ENCODE measurements around the gene CDH2.

CDH2 gene

GRCh38 chr18:28168725-28169124 lies 8.2 kb downstream of the CDH2 start:
- TF ChIP-seq, protein P1, sequence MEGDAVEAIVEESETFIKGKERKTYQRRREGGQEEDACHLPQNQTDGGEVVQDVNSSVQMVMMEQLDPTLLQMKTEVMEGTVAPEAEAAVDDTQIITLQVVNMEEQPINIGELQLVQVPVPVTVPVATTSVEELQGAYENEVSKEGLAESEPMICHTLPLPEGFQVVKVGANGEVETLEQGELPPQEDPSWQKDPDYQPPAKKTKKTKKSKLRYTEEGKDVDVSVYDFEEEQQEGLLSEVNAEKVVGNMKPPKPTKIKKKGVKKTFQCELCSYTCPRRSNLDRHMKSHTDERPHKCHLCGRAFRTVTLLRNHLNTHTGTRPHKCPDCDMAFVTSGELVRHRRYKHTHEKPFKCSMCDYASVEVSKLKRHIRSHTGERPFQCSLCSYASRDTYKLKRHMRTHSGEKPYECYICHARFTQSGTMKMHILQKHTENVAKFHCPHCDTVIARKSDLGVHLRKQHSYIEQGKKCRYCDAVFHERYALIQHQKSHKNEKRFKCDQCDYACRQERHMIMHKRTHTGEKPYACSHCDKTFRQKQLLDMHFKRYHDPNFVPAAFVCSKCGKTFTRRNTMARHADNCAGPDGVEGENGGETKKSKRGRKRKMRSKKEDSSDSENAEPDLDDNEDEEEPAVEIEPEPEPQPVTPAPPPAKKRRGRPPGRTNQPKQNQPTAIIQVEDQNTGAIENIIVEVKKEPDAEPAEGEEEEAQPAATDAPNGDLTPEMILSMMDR (IDR thresholded peaks at IDR 0.05; ENCODE audit: low read depth, low read length): no peak
- DNase-seq (ENCODE audit: extremely low read depth, low read depth): no peak

- DNase-seq (ENCODE audit: extremely low read depth, low read depth): no peak
- TF ChIP-seq, protein P1 (IDR thresholded peaks at IDR 0.05; ENCODE audit: low read depth, low read length): no peak
Observed at GRCh38 chr18:28167835-28168349, 9.0 kb downstream of the CDH2 start.

DNA sequence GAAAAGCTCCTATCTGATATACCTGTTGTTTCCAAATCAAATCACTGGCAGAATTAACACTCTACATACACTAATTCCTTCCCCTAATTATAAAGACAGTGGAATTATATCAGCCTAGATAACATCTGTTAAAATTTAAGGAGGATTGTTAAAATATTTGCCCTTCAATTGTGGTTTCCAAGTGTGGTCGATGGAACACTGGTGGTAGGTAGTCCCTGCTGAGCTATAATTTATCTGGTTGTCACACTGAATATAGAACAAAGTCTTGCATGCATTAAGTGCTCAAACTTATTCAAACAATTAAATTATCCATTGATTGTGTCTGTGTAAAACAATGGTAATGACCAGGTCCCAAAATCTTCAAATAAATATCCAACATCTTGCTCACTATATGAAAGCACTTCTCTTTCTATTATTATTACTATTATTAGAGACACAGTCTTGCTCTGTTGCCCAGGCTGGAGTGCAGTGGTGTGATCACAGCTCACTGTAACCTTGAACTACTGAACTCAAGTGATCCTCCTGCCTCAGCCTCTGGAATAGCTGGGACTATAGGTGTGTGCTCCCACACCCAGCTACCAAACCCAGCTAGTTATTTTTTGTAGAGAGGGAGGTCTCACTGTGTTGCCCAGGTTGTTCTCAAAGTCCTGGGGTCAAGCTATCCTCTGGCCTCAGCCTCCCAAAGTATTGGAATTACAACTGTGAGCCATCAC lies 12.0 kb downstream of the CDH2 start:
- TF ChIP-seq, protein P1 (IDR thresholded peaks at IDR 0.05; ENCODE audit: low read depth, low read length): no peak
- no peak for DNase-seq (ENCODE audit: extremely low read depth, low read depth)

GRCh38 chr18:28163201-28163775 lies 13.6 kb downstream of the CDH2 start:
- DNase-seq (ENCODE audit: extremely low read depth, low read depth): peak; percentile 48
- TF ChIP-seq, protein P1 (IDR thresholded peaks at IDR 0.05; ENCODE audit: low read depth, low read length): no peak

- DNase-seq (ENCODE audit: extremely low read depth, low read depth): no peak
- TF ChIP-seq, protein P1 (IDR thresholded peaks at IDR 0.05; ENCODE audit: low read depth, low read length): no peak
Observed at GRCh38 chr18:28161608-28162599, 15.0 kb downstream of the CDH2 start.

DNA sequence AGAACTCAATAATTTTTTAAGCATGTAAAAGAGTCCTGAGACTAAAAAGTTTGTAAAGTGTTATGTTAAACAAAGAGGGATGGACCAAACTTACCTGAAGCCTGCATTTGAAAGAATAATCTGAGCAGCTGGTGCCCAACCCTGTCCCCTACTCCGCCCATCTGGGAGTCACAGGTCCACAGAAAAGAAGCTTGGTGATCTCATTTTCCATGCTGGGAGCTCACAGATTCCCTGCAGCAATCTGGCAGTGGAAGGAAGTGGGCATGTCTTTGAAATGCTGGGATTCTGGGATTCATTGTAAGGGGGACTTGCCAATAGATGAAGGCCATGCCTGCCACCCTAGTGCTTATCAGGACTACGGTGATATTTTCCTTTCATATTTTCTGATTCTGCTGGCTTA lies 17.9 kb downstream of the CDH2 start:
- TF ChIP-seq, protein P1 (IDR thresholded peaks at IDR 0.05; ENCODE audit: low read depth, low read length): no peak
- no peak for DNase-seq (ENCODE audit: extremely low read depth, low read depth)
